ENCODE measurements around the gene FOLR3. TPM values are rescaled to one million over a fixed set of nuclear protein-coding genes. Genes with fewer than 3 reads are reported as not detected.

The FOLR3 gene
- total RNA-seq, 1 donor from 2014 or later = not detected

DNA sequence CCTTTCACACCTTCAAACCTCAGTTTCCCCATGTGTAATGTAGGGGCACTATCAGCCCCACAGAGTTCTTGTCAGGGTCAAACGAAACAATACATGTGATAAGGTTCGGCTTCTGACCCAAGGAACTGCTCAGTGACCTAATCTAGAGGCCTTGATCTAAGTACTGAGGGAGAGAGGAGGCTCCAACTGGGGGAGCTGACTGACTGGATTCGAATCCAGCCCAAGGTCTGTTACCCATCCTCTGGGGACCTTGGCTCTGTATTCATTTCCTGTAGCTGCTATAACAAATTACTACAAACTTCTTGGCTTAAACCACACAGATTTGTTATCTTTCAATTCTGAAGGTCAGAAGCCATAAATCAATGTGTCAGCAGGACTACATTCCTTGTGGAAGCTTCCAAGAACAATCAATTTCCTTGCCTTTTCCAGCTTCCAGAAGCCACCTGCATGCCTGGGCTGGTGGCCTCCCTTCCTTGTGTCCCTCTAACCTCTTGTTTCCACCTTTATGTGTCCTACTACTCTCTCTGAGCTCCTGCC, 12.3 kb upstream of the FOLR3 start:
- H3K4me1 Mint-ChIP-seq (ENCODE audit: low read depth, unreplicated experiment) = no peaks in the 10 kb centered on the region
- TF ChIP-seq, protein P1, sequence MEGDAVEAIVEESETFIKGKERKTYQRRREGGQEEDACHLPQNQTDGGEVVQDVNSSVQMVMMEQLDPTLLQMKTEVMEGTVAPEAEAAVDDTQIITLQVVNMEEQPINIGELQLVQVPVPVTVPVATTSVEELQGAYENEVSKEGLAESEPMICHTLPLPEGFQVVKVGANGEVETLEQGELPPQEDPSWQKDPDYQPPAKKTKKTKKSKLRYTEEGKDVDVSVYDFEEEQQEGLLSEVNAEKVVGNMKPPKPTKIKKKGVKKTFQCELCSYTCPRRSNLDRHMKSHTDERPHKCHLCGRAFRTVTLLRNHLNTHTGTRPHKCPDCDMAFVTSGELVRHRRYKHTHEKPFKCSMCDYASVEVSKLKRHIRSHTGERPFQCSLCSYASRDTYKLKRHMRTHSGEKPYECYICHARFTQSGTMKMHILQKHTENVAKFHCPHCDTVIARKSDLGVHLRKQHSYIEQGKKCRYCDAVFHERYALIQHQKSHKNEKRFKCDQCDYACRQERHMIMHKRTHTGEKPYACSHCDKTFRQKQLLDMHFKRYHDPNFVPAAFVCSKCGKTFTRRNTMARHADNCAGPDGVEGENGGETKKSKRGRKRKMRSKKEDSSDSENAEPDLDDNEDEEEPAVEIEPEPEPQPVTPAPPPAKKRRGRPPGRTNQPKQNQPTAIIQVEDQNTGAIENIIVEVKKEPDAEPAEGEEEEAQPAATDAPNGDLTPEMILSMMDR (IDR thresholded peaks at IDR 0.05; ENCODE audit: partially characterized antibody, unreplicated experiment) = no peak
- H3K36me3 Mint-ChIP-seq (ENCODE audit: unreplicated experiment) = peaks cover 15% of the 10 kb centered on the region
- no peak overlapping the region for H3K4me3 Mint-ChIP-seq (ENCODE audit: unreplicated experiment)
- DNase-seq = no peak
- H3K27ac Mint-ChIP-seq (ENCODE audit: unreplicated experiment) = no peak overlapping the region
- peaks cover 3% of the 10 kb centered on the region for H3K9me3 Mint-ChIP-seq (ENCODE audit: unreplicated experiment)
- peaks cover 9% of the 10 kb centered on the region for H3K27me3 Mint-ChIP-seq (ENCODE audit: unreplicated experiment)

- Mint-ChIP-seq H3K4me3 (ENCODE audit: unreplicated experiment) (no peak overlapping the region), H3K27ac (ENCODE audit: unreplicated experiment) (no peak overlapping the region), H3K9me3 (ENCODE audit: unreplicated experiment) (peaks cover 3% of the 10 kb centered on the region), H3K4me1 (ENCODE audit: low read depth, unreplicated experiment) (no peaks in the 10 kb centered on the region), H3K36me3 (ENCODE audit: unreplicated experiment) (peaks cover 22% of the 10 kb centered on the region), H3K27me3 (ENCODE audit: unreplicated experiment) (peaks cover 7% of the 10 kb centered on the region)
- no peak for DNase-seq
- TF ChIP-seq, protein P1 (IDR thresholded peaks at IDR 0.05; ENCODE audit: partially characterized antibody, unreplicated experiment) = no peak
Observed at GRCh38 chr11:72124046-72124445, 11.5 kb upstream of the FOLR3 start.

GRCh38 chr11:72125956-72126355, 9.6 kb upstream of the FOLR3 start:
- Mint-ChIP-seq H3K27me3 (ENCODE audit: unreplicated experiment) (peaks cover 9% of the 10 kb centered on the region), H3K27ac (ENCODE audit: unreplicated experiment) (no peak overlapping the region), H3K4me1 (ENCODE audit: low read depth, unreplicated experiment) (no peaks in the 10 kb centered on the region), H3K9me3 (ENCODE audit: unreplicated experiment) (peaks cover 3% of the 10 kb centered on the region), H3K36me3 (ENCODE audit: unreplicated experiment) (peaks cover 24% of the 10 kb centered on the region), H3K4me3 (ENCODE audit: unreplicated experiment) (no peak overlapping the region)
- no peak for DNase-seq
- TF ChIP-seq, protein P1 (IDR thresholded peaks at IDR 0.05; ENCODE audit: partially characterized antibody, unreplicated experiment) = no peak

DNA sequence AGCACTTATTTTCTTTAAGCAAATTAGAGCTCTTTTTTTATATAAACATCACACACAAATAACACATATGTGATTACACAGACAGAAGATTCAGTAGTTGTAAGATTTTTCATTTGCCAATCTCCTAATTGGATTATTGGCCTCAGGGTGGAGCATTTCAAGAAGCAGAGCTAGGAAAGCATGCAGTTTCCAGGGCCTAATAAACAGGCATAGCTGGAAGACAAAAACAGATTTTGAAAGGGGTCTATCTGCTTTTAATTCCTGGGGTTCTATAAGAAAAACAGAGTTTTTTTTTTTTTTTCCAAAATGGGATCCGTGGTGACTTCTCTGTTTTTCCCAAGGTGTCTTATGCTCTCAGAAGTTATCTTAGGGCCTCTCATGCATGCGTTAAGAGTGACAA, 7.6 kb upstream of the FOLR3 start:
- DNase-seq = no peak
- peaks cover 9% of the 10 kb centered on the region for H3K27me3 Mint-ChIP-seq (ENCODE audit: unreplicated experiment)
- TF ChIP-seq, protein P1 (IDR thresholded peaks at IDR 0.05; ENCODE audit: partially characterized antibody, unreplicated experiment) = no peak
- H3K4me3 Mint-ChIP-seq (ENCODE audit: unreplicated experiment) = no peak overlapping the region
- H3K27ac Mint-ChIP-seq (ENCODE audit: unreplicated experiment) = no peak overlapping the region
- no peaks in the 10 kb centered on the region for H3K4me1 Mint-ChIP-seq (ENCODE audit: low read depth, unreplicated experiment)
- H3K9me3 Mint-ChIP-seq (ENCODE audit: unreplicated experiment) = peaks cover 3% of the 10 kb centered on the region
- peaks cover 22% of the 10 kb centered on the region for H3K36me3 Mint-ChIP-seq (ENCODE audit: unreplicated experiment)

DNA sequence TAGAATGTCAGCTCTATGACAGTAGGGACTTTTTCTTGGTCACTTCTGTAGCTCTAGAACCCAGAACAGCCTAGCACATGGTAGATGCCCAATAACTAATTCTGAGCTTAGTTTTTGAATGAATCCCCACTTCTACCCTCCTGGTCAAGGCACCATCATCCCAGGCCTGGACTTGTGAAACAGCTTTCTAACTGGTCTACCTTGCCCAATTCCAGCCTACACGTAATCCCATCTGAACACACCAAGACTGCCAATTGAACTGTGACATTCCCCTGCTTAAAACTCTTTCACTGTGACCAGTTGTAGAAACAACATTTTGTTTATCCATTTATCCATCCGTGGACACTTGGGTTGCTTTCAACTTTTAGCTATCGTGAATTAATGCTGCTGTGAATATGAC, 6.1 kb upstream of the FOLR3 start:
- TF ChIP-seq, protein P1 (IDR thresholded peaks at IDR 0.05; ENCODE audit: partially characterized antibody, unreplicated experiment) = no peak
- no peak overlapping the region for H3K4me3 Mint-ChIP-seq (ENCODE audit: unreplicated experiment)
- no peaks in the 10 kb centered on the region for H3K4me1 Mint-ChIP-seq (ENCODE audit: low read depth, unreplicated experiment)
- H3K9me3 Mint-ChIP-seq (ENCODE audit: unreplicated experiment) = peaks cover 3% of the 10 kb centered on the region
- peaks cover 19% of the 10 kb centered on the region for H3K36me3 Mint-ChIP-seq (ENCODE audit: unreplicated experiment)
- no peak overlapping the region for H3K27ac Mint-ChIP-seq (ENCODE audit: unreplicated experiment)
- no peak for DNase-seq
- H3K27me3 Mint-ChIP-seq (ENCODE audit: unreplicated experiment) = peaks cover 6% of the 10 kb centered on the region

All from glutamatergic neuron (in vitro differentiated cells).